Fibroblast of lung (primary cell): ENCODE measurements around the gene ERBB4.

Experiments used
- CTCF ChIP-seq, 2 donors: IDR thresholded peaks in 1 of 2; conservative IDR thresholded peaks in 1 of 2; 1 replicate in 1 of 2; 2 replicates in 1 of 2; pipeline ENCODE4 v1.5.1; 2011 to 2012; ENCODE audit warnings: low read length in 2 of 2, control low read depth in 1 of 2, inconsistent platforms in 1 of 2, low read depth in 1 of 2, mild to moderate bottlenecking in 1 of 2
- EZH2 ChIP-seq: IDR thresholded peaks from 2 replicates; pipeline ENCODE4 v1.5.1; 2012; ENCODE audit warnings: low read length, control low read depth, mild to moderate bottlenecking; ENCODE audit errors: missing control alignments

- TF ChIP-seq EZH2: no peak
- no peak for TF ChIP-seq CTCF (conservative IDR thresholded peaks at IDR 0.05 in 1 of 2, IDR thresholded peaks at IDR 0.05 in 1 of 2; ENCODE audit: low read depth in 1 of 2, low read length in 2 of 2)
These were observed 364.7 kb downstream of the ERBB4 start for GRCh38 chr2:212173756-212174510.
